SK-N-MC (cell line): Measurements from ENCODE around the gene MPDZ.

Experiments
- EZH2 ChIP-seq: fragments of 200-600 bp; sonication (generic); IDR thresholded peaks from one replicate; pipeline ENCODE4 v1.6.1; 2017; ENCODE audit warnings: antibody characterized with exemption
- POLR2AphosphoS5 ChIP-seq: IDR thresholded peaks from 2 replicates; pipeline ENCODE4 v1.6.1; 2012; ENCODE audit warnings: mild to moderate bottlenecking, low read depth, low read length, borderline replicate concordance

DNA sequence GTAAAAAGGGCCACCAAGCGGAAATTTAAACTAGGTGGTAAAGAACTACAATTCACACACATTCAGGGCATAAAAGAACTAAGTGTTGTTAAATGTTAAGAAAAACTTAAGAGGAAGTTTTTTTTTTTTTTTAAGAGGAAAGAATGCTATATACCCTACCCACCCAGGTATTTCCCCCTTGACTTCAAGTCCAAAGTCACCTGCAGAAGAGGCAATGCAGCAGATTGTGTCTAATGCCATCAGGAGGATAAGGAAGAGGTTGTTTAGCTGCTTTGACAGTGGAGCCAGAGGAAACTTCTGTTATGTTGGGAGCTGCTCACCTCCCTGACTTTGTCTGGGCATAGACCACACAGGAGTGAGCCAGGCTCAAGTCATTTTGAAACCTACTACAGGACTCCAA, 69.2 kb downstream of the MPDZ start:
- TF ChIP-seq POLR2AphosphoS5, result no peak
- TF ChIP-seq EZH2, result no peak
